Kidney glomerular epithelial cell (primary cell): ENCODE data around the gene C16orf74.

Experiments used
- DNase-seq: peaks from one replicate; lab custom pipeline; 2025; lab: John Stamatoyannopoulos, UW

The C16orf74 gene

DNA sequence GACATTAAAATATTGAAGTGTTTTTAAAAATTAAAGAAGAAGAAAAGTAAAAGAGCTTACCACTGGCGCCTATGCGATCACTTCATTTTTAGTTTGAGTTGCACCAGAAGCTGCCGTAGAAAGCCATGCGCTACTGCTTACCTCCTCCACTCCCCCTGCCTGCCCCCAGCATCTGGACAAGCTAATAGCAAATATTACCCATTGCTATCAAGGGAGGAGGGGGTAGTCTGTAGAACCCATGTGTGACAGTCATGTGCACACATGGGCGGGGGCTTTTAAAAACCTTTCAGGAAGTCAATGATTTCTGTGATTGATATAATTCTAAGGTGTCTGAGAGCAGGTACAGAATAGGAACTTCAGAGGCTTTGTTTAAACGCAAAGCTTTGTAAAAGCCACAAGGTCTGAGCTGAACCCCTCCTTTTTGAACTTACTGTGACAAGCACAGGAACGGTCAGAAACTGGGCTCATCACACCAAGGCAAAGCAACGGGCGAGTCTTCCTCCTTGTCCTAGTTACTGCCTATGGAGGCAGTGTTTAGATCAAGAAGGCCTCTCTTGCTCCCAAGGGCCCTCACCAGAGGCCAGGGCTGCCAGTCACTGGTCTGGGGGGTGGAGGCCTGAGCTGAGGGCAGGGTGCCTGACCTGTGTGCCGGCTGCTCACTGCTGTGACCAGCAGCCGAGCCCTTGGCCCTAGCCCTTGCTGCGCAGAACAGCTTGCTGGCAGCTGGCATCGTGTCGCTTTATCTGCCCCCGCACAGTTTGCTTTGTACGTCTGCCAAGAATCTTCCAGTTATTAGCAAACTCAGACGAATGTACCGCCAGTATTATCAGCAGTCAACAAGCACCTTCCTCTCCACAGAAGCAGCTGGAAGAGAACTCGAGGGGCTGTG, 77.1 kb downstream of the C16orf74 start:
- peak; percentile 31 for DNase-seq

DNA sequence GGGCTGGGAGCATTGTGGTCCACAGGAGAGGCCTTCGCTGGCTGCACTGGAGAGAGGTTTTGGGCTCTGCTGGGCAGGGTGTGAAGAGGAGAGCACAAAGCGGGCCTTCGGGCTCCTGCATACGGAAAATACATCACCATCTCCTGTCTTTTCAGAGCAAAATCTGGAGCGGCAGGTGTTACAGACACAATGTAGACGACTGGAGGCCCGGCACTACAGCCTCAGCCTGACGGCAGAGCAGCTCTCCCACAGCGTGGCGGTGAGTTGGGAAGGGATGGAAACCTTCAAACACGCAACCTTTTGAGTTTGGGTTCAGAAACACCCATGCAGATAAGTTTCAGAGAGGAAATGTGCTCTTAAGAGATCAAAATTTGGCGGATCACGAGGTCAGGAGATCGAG, 80.1 kb downstream of the C16orf74 start:
- DNase-seq, result no peak

DNA sequence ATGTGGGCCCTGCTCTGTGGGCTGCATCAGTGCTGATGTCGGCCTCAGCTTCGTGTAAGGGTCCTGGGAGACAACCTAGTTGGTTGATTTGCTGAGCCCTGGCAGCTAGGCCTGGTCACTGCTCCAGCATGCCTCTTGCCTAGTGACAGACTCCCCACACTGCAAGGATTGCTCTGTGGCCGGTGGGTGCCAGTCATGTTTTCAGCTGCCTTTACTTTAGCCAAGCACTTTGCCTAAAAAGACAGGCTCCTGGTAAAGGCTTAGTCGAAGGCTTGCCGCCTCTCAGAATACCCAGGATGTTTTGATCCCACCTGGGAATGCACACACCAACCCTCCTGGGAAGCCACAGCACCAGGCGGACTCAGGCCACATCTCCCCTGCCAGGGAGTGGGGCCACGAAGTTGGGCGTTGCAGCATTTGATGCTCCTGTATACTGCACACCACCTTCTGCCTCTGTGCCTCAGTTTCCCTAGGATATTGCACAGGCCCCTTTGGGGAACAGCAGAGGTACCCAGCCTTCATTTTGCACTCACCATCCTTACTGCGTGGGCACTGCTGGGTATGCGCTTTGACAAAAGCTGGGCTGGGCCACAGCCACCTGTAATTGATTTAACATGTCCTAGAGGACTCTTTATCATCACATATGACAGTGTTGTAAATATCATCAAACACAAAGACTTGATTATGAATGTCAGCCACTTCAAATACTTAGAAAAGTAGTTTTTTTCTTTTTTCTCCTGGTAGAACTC, 82.0 kb downstream of the C16orf74 start:
- DNase-seq, result no peak

DNA sequence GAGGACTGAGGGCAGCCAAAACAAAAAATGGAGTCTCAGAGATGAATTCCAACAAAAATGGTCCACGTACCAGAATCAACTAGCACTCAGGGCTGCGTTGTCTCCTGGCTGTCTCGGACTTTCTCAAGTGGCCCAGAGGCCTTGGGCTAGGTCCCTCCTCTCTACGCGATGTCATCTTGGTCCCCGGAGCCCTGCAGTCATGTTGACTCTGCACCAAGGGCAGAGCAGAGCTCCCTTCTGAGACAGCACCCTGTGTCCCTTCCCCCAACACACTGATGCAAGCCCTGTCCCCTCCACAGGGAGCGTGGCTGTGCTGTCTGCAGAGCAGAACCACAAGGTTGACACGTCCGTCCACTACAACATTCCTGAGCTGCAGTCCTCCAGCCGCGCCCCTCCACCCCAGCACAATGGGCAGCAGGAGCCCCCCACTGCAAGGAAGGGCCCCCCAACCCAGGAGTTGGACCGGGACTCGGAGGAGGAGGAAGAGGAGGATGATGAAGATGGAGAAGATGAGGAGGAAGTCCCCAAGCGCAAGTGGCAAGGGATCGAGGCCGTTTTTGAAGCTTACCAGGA, 83.0 kb downstream of the C16orf74 start:
- DNase-seq, result no peak

DNA sequence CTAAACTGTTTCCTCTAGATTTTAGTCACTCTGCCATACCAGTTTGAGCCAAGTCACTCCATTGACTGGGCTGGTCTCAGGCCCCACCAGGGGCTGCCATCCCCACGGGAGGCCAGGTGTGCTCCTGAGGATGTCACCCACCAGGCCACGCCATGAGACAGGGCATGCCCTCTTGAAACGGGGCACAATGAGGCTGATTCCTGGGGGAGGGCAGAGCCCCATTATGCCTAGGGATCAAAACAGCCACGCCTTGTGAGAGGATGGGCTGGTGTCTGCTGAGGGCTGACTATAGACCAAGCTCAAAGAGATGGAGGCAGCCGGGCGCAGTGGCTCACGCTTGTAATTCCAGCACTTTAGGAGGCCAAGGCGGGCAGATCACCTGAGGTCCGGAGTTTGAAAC, 83.6 kb downstream of the C16orf74 start:
- DNase-seq, result no peak

DNA sequence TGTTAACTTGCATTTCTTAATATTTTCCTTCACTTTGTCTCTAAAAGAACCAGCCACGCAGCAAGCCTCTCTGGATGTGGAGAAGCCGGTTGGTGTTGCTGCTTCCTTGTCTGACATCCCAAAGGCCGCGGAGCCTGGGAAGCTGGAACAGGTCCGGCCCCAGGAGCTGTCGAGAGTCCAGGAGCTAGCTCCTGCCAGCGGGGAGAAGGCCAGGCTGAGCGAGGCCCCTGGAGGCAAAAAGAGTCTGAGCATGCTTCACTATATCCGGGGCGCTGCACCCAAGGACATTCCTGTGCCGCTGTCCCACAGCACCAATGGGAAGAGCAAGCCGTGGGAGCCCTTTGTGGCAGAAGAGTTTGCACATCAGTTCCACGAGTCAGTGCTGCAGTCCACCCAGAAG, 85.0 kb downstream of the C16orf74 start:
- no peak for DNase-seq

DNA sequence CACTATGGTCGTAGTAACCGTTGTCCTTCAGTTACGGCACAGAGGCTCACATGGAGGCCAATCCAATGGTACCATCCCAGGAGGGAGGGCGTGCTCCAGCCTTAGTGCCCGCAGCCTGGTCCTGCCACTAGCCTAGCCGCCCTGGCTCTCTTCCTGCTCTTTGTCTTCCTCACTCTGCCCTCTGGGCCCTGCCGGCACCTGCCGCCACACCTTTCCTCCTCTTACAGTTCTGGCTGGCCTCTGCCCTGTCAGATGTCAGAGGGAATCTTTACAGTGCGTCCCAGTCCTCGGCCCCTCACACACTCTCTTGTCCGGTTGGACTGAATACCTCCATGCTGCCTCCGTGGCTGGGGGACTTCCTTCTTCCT, 85.5 kb downstream of the C16orf74 start:
- DNase-seq, result no peak

DNA sequence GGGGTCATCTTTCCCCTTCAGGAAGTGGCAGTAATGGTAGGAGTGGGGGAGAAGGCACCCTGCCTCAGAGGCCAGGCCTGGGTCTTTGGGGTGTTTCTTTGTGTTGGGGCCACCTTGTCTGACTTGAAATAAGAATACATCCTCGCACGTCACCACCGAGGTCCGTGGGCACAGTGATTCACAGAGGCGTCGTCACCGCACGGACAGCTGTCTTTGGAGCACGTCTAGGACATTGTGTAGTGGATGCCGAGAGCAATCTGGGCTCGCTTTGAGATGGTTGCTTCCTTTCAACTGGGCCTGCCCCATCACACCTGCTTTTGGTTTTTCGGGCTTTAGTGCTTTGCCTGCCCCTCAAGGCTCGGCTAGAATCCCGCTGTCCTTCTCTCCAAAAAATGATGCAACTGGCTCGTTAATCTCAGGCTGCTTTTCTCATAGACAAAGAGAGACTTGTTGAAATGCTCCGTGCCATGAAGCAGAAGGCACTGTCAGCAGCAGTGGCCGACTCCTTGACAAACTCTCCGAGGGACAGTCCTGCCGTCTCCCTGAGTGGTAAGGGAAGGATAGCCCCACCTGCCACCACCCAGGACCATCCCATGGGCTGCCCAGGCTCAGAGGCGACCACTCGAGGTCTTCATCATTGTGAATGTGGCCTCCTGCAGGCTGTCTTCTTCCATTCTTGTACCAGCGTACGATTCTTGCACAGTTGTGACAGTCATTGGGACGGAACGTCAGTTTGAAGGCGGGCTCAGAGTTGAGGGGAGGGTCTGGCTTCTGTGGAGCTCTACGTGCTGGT, 86.1 kb downstream of the C16orf74 start:
- no peak for DNase-seq

DNA sequence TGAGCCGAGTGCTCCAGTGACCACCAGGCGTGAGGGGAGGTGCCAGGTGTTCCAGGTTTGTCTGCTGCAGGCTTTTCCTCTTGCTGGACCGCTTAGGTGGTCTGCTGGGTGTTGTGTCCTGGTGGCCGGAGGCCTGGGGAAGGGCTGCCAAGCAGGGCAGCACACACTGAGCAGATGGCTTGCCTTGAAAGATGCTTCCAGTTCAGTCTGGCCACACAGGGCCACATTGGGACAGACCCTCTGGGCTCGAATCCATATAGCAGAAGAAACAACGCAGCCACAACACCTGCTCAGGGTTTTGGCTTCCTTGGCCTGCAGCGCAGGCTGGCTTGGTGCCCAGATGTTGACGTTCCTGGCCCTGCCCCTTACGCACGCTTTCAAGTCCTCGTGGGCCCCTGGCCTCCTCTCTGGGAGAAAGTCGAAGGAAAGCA, 87.0 kb downstream of the C16orf74 start:
- no peak for DNase-seq

DNA sequence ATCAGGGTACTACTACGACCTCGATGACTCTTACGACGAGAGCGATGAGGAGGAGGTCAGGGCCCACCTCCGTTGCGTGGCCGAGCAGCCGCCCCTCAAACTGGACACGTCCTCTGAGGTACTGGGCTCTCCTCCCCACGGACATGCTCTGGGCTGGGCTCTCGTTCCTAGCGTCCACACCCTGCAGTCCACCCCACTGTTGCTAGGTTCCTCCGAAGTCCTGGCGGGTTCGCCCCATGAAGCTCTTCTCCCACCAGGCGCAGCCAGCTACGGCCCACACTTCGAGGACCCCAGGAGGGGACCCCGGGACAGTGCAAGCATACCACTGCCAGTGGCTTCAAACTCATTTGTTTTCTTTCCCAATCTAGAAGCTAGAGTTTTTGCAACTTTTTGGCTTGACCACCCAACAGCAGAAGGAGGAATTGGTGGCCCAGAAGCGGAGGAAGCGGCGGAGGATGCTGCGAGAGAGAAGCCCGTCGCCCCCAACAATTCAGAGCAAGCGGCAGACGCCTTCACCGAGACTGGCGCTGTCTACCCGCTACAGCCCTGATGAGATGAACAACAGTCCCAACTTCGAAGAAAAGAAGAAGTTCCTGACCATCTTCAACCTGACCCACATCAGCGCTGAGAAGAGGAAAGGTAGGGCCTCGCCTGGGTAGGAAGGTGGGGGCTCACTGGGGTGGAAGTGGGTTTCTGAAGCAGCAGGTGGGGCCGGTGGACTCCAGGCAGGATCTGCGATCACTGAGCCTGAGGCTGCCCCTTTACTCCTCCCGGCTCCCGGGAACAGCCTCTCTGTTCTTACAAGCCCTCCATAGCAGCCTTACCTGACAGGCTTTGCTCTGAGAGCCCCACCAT, 87.7 kb downstream of the C16orf74 start:
- DNase-seq, result no peak

DNA sequence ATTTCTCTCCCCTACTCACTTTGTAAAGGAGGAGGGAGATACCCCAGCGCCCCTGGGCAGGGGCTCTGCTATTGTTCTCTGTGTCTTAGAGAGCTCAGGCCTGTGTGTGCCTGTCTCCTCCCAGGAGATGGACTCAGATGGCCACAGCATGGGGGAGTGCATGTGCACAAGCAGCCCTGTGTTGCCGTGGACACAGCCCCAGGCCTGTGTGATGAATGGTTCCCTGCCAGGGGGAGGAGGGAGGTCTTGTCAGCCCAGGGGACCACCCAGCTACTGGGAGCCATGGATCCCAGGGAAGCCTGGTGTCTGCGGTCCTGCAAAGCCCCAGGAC, 88.4 kb downstream of the C16orf74 start:
- no peak for DNase-seq

DNA sequence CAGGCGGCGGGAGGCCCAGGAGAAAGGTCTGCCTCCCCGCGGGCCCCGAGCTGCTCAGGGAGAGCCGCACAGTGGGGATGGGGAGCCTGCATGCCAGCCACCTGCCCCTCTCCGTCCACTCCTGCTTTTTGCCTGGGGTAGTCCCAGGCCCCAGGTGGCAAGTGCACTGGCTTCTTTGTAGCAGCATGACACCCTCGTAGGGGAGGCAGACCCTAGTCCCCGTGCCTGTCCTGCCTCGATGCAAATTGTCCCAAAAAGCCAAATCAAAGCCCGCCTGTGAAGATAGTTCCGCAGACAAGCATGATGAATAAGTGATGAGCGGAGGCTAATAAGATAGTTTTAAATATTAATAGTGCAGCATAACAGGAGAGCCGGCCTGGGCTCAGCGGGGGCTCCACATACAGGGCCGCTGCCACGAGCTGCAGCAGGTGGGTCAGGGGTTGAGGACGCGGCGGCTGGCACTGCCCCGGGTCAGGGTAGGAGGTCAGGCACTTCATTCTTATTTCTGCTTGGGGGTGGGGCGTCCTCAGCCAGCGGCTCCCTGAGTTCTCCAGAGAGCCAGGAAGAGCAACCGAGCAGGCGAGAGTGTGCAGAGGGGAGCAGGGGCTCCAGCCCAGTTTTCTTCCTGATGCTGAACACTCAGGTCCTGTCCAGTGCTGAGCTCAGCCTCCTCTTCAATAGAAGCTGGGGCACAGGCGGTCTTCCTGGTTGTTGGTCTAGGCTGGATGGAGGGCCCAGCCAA, 89.0 kb downstream of the C16orf74 start:
- DNase-seq, result no peak

DNA sequence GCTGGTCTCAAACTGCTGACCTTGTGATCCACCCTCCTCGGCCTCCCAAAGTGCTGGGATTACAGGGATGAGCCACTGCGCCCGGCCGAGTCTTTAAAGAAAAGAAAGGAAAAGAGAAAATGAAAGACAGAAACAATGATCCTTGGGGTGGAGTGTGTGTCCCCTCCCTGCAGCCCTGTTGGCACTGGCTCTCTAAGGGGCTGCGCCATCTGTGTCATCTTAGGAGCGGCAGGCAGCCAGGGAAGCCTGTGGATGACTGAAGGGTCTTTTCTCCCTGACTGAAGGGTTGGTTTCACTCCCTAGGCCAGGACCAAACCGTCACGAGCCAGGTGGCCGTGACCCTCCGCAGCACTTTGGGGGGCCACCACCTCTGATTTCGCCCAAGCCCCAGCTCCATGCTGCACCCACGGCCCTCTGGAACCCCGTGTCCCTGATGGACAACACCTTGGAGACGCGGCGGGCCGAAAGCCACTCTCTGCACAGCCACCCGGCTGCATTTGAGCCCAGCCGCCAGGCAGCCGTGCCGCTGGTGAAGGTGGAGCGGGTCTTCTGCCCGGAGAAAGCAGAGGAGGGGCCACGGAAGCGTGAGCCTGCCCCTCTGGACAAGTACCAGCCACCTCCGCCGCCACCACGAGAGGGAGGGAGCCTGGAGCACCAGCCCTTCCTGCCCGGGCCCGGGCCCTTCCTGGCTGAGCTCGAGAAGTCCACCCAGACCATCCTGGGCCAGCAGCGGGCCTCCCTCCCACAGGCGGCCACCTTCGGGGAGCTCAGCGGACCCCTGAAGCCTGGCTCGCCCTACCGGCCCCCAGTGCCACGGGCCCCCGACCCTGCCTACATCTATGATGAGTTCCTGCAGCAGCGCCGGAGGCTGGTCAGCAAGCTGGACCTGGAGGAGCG, 89.8 kb downstream of the C16orf74 start:
- DNase-seq, result no peak

DNA sequence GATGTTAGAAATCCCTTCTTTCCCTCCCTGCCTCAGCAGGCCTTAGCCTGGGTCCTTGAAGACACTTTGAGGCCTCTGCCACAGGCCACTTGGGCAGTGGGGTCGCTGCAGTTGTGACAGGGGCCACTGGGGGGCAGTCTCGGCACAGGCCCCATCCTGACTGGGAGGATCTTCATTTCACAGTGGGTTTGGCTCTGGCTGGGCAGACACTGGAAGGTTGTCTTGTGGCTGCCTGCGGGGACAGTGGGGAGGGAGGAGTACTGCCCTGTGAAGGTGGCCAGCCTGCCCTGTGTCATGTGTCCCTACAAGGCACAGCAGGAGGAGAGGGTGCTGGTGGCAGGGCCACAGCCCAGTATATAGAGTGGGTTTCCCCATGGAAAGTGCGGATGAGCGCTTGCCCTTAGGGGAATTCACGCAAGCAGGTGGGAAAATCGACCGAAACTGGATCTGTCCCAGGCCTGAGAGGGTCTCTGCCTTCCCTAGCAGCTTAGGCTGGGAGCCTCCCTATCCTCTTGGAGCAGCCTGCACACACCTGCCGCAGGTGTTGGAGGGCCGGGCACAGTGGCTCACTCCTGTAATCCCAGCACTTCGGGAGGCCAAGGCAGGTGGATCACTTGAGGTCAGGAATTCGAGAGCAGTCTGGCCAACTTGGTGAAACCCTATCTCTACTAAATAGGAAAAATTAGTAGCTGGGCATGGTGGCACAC, 90.9 kb downstream of the C16orf74 start:
- peak; percentile 24 for DNase-seq

DNA sequence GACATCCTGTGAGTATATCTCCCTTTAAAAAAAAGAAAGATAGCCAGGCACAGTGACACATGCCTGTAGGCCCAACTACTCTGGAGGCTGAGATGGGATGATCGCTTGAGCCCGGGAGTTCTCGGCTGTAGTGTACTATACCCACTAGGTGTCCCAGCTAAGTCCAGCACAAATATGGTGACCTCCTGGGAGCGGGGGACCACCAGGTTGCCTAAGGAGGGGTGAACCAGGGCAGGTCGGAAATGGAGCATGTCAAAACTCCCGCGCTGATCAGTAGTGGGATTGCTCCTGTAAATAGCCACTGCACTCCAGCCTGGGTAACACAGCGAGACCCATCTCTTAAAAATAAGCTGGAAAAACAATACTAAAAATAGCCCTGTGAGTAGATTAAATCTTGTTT, 91.6 kb downstream of the C16orf74 start:
- no peak for DNase-seq

DNA sequence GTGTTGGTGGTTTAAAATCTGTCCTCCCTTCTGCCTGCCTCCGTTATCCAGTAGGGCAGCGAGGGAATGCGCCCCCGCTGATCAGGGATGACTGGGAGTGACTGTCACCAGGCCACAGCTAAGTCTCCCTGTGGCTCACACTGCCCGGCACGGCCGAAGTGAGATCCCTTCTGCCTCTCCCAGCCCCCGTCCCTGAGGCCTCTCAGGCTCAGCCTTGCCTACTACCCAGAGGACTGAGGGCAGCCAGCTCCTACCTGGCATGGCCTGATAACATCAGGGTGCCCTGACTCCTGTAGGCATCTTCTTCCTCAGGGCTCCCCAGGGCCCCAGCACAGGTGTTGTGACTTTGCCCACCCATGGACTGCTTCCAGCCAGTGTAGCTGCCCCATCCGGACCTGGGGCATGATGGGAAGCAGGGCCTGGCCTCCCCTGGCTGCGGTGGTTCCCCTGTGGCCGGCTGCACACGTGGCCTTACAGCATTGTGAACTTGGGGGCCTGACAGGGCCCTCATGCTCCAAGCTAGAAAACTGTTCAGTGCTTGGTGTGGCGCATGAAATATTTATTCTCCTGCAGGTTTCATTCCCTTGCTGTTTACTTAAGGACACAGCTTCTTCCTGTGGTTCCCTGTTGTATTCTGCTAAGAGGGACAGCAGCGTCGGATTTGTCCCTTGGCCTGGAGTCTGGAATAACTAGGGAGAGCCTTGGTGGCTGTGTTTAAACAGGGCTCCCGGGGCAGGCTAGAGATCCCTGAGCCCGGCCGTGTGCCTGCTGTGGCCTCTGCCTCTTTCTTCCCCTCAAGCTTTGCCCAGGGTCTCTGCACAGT, 92.2 kb downstream of the C16orf74 start:
- DNase-seq, result no peak

DNA sequence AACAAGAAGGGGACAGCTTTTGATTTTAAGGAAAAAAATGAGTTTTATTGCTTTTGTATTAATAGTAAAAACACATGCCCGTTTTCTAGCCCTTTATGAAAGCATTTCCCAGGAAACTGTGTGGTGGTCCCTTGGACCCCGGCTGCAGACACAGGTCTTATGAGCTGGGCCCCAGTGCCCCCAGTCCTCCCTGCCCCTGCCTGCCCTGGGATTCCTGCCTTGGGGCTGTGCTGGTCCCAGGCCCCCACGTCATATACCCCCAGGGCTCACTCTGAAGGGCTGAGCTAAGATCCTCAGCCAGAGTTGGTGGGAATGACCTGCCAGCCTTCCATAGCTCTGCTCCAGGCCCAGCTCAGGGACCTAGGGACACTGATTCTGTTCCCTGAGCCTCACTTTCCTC, 92.9 kb downstream of the C16orf74 start:
- DNase-seq, result no peak
